GM19099 (cell line): Measurements from ENCODE around the gene UBXN6.

Experiments used
- POLR2A ChIP-seq: IDR thresholded peaks from 3 replicates; pipeline ENCODE4 v1.6.1; 2011; ENCODE audit warnings: low read depth; ENCODE audit not compliant: insufficient read length; ENCODE audit errors: extremely low read depth

Gene UBXN6

GRCh38 chr19:4441994-4442818 lies 15.4 kb downstream of the UBXN6 start:
- TF ChIP-seq POLR2A = no peak

- no peak for TF ChIP-seq POLR2A
Measured at GRCh38 chr19:4439243-4439642, 18.4 kb downstream of the UBXN6 start.

GRCh38 chr19:4437103-4437502 lies 20.5 kb downstream of the UBXN6 start:
- TF ChIP-seq POLR2A = no peak

GRCh38 chr19:4436231-4436630 lies 21.4 kb downstream of the UBXN6 start:
- no peak for TF ChIP-seq POLR2A

- TF ChIP-seq POLR2A = no peak
Measured at GRCh38 chr19:4434391-4434790, 23.2 kb downstream of the UBXN6 start.

GRCh38 chr19:4432918-4433506 lies 24.6 kb downstream of the UBXN6 start:
- no peak for TF ChIP-seq POLR2A

- no peak for TF ChIP-seq POLR2A
Measured at GRCh38 chr19:4431808-4432674, 25.6 kb downstream of the UBXN6 start.

GRCh38 chr19:4431296-4431695 lies 26.3 kb downstream of the UBXN6 start:
- TF ChIP-seq POLR2A = no peak

- no peak for TF ChIP-seq POLR2A
Measured at GRCh38 chr19:4430760-4431159, 26.8 kb downstream of the UBXN6 start.

GRCh38 chr19:4429771-4430171 lies 27.8 kb downstream of the UBXN6 start:
- no peak for TF ChIP-seq POLR2A

- no peak for TF ChIP-seq POLR2A
Measured at GRCh38 chr19:4429256-4429655, 28.3 kb downstream of the UBXN6 start.

- no peak for TF ChIP-seq POLR2A
Measured at GRCh38 chr19:4428326-4428975, 29.1 kb downstream of the UBXN6 start.

GRCh38 chr19:4425537-4425936 lies 32.1 kb downstream of the UBXN6 start:
- TF ChIP-seq POLR2A = no peak

- no peak for TF ChIP-seq POLR2A
Measured at GRCh38 chr19:4423416-4424126, 34.0 kb downstream of the UBXN6 start.
